GM12878 (cell line): ENCODE measurements around the gene INF2.

Source experiments
- BRCA1 ChIP-seq: IDR thresholded peaks from 2 replicates; pipeline ENCODE4 v1.6.1; 2011; ENCODE audit warnings: low read depth, low read length, improper control_type of control experiment
- CTCF ChIP-seq, 3 experiments: IDR thresholded peaks in 2 of 3; conservative IDR thresholded peaks in 1 of 3; 2 replicates each; pipeline ENCODE4 v1.5.1; 2011; ENCODE audit warnings: low read depth in 3 of 3, low read length in 3 of 3, mild to moderate bottlenecking in 3 of 3, control low read depth in 2 of 3, moderate library complexity in 2 of 3, inconsistent platforms in 1 of 3, mixed read lengths in 1 of 3; ENCODE audit not compliant: control insufficient read depth in 2 of 3, insufficient read depth in 1 of 3; ENCODE audit errors: extremely low read depth in 1 of 3
- ELK1 ChIP-seq: IDR thresholded peaks from 2 replicates; pipeline ENCODE4 v1.6.1; 2012; ENCODE audit warnings: low read depth, low read length, improper control_type of control experiment
- EP300 ChIP-seq, 2 experiments: fragments of 150-350 bp in 1 of 2; IDR thresholded peaks; 2 replicates each; pipeline ENCODE4 v1.6.1; 2011 to 2012; ENCODE audit warnings: low read depth in 2 of 2, low read length in 2 of 2, borderline replicate concordance in 1 of 2, improper control_type of control experiment in 1 of 2, inconsistent platforms in 1 of 2; ENCODE audit not compliant: control insufficient read depth in 1 of 2
- EZH2 ChIP-seq: IDR thresholded peaks from 2 replicates; pipeline ENCODE4 v1.6.1; 2012; ENCODE audit warnings: low read depth, mild to moderate bottlenecking, control low read depth, inconsistent platforms, low read length, borderline replicate concordance; ENCODE audit not compliant: control insufficient read depth
- NFYB ChIP-seq: IDR thresholded peaks from 2 replicates; pipeline ENCODE4 v1.6.1; 2011; ENCODE audit warnings: low read depth, mild to moderate bottlenecking, low read length, improper control_type of control experiment, moderate library complexity; ENCODE audit not compliant: insufficient read depth
- POLR2AphosphoS5 ChIP-seq: IDR thresholded peaks from 2 replicates; pipeline ENCODE4 v1.6.1; 2011; ENCODE audit warnings: mild to moderate bottlenecking, low read length, inconsistent platforms
- RCOR1 ChIP-seq: conservative IDR thresholded peaks from 2 replicates; pipeline ENCODE4 v1.6.1; 2012; ENCODE audit warnings: low read depth, low read length, improper control_type of control experiment
- TAF1 ChIP-seq: IDR thresholded peaks from 2 replicates; pipeline ENCODE4 v1.6.1; 2011; ENCODE audit warnings: mild to moderate bottlenecking, low read depth, low read length, borderline replicate concordance
- TARDBP ChIP-seq: IDR thresholded peaks from 2 replicates; pipeline ENCODE4 v1.6.1; 2016; ENCODE audit warnings: borderline replicate concordance
- TBL1XR1 ChIP-seq: IDR thresholded peaks from 2 replicates; pipeline ENCODE4 v1.6.1; 2012; ENCODE audit warnings: low read depth, low read length, improper control_type of control experiment
- ZNF622 ChIP-seq: fragments of 450-650 bp; IDR thresholded peaks from 2 replicates; pipeline ENCODE4 v1.6.1; 2017; ENCODE audit warnings: mild to moderate bottlenecking, inconsistent platforms

- TF ChIP-seq EZH2 (no peak), CTCF (IDR thresholded peaks at IDR 0.05 in 2 of 3, conservative IDR thresholded peaks at IDR 0.05 in 1 of 3; ENCODE audit: control insufficient read depth in 2 of 3, extremely low read depth in 1 of 3, insufficient read depth in 1 of 3, low read depth in 3 of 3, low read length in 3 of 3) (no peak), TARDBP (no peak), TAF1 (no peak), ZNF622 (no peak), EP300 (IDR thresholded peaks at IDR 0.05; ENCODE audit: borderline replicate concordance in 1 of 2, control insufficient read depth in 1 of 2, low read depth in 2 of 2, low read length in 2 of 2) (no peak), POLR2AphosphoS5 (no peak), BRCA1 (no peak), RCOR1 (no peak), ELK1 (no peak), TBL1XR1 (no peak), NFYB (no peak)
Observed at GRCh38 chr14:104690861-104691455, 1.5 kb downstream of the INF2 start.
